Neural cell (in vitro differentiated cells): ENCODE results near the gene SNRNP35. TPM values are rescaled to one million over a fixed set of nuclear protein-coding genes. Genes with fewer than 3 reads are reported as not detected.

Source experiments
- H2AFZ ChIP-seq: fragments of 200-600, 300-800 bp; sonication (generic), shearing (Covaris generic); 2 replicates; pipeline ENCODE4 v1.6.0; 2014; ENCODE audit warnings: low read depth, mild to moderate bottlenecking, antibody characterized with exemption, low read length, moderate library complexity
- H3F3A ChIP-seq: fragments of 200-600 bp; shearing (Covaris generic); 2 replicates; pipeline ENCODE4 v1.6.1; 2016; ENCODE audit warnings: mild to moderate bottlenecking, moderate library complexity, mixed read lengths, antibody characterized with exemption, low read length; ENCODE audit not compliant: insufficient read depth, poor library complexity, severe bottlenecking
- H3K27ac ChIP-seq: fragments of 200-600, 300-800 bp; sonication (generic), shearing (Covaris generic); 2 replicates; pipeline ENCODE4 v1.5.1; 2014; ENCODE audit warnings: mild to moderate bottlenecking, low read length, moderate library complexity
- H3K27me3 ChIP-seq: fragments of 300-800, 200-600 bp; sonication (generic), shearing (Covaris generic); 2 replicates; pipeline ENCODE4 v1.6.0; 2014; ENCODE audit warnings: mild to moderate bottlenecking, low read depth, low read length, moderate library complexity; ENCODE audit not compliant: insufficient read depth
- H3K36me3 ChIP-seq: fragments of 300-800, 200-600 bp; sonication (generic), shearing (Covaris generic); 2 replicates; pipeline ENCODE4 v1.5.1; 2014; ENCODE audit warnings: mild to moderate bottlenecking, antibody characterized with exemption, low read length, moderate library complexity; ENCODE audit not compliant: insufficient read depth
- H3K4me2 ChIP-seq: fragments of 300-800, 200-600 bp; sonication (generic), shearing (Covaris generic); 2 replicates; pipeline ENCODE4 v1.6.0; 2014; ENCODE audit warnings: mild to moderate bottlenecking, low read length
- H3K4me3 ChIP-seq: fragments of 300-800, 200-600 bp; sonication (generic), shearing (Covaris generic); 2 replicates; pipeline ENCODE4 v1.5.1; 2014; ENCODE audit warnings: mild to moderate bottlenecking, low read length, moderate library complexity
- H3K79me2 ChIP-seq: fragments of 200-600 bp; shearing (Covaris generic); replicated peaks from 2 replicates; pipeline ENCODE4 v1.6.0; 2014; ENCODE audit warnings: mild to moderate bottlenecking, low read length, moderate library complexity; ENCODE audit not compliant: insufficient read depth
- H3K9ac ChIP-seq: fragments of 300-800, 200-600 bp; sonication (generic), shearing (Covaris generic); 2 replicates; pipeline ENCODE4 v1.6.1; 2016; ENCODE audit warnings: mild to moderate bottlenecking, low read length, mixed read lengths
- H3K9me2 ChIP-seq: fragments of 200-600 bp; shearing (Covaris generic); 2 replicates; pipeline ENCODE4 v1.6.1; 2016; ENCODE audit warnings: mild to moderate bottlenecking, low read length, mixed read lengths; ENCODE audit not compliant: insufficient read depth
- H3K9me3 ChIP-seq: fragments of 200-600, 300-800 bp; sonication (generic), shearing (Covaris generic); 2 replicates; pipeline ENCODE4 v1.6.1; 2016; ENCODE audit warnings: mild to moderate bottlenecking, mixed run types, low read length, moderate library complexity, mixed read lengths
- H4K20me1 ChIP-seq: fragments of 200-600 bp; shearing (Covaris generic); 2 replicates; pipeline ENCODE4 v1.6.1; 2016; ENCODE audit warnings: mild to moderate bottlenecking, mixed run types; ENCODE audit not compliant: insufficient read depth
- EZH2 ChIP-seq: fragments of 200-600, 300-800 bp; shearing (Covaris generic), sonication (generic); IDR thresholded peaks from 2 replicates; pipeline ENCODE4 v1.6.1; 2014; ENCODE audit warnings: antibody characterized with exemption, low read length, borderline replicate concordance, mild to moderate bottlenecking; ENCODE audit not compliant: insufficient read depth, poor library complexity, severe bottlenecking
- MXI1 ChIP-seq: fragments of 450-650 bp; conservative IDR thresholded peaks from 2 replicates; pipeline ENCODE4 v1.6.1; 2014; ENCODE audit warnings: antibody characterized with exemption, mild to moderate bottlenecking; ENCODE audit not compliant: poor library complexity, severe bottlenecking
- POLR2AphosphoS5 ChIP-seq: IDR thresholded peaks from 2 replicates; pipeline ENCODE4 v1.6.1; 2012
- RAD21 ChIP-seq: fragments of 450-650 bp; conservative IDR thresholded peaks from 2 replicates; pipeline ENCODE4 v1.6.1; 2014; ENCODE audit warnings: antibody characterized with exemption, mild to moderate bottlenecking, moderate library complexity
- REST ChIP-seq: IDR thresholded peaks from 2 replicates; pipeline ENCODE4 v1.6.1; 2012; ENCODE audit warnings: borderline replicate concordance
- polyA plus RNA-seq: library from polyadenylated mRNA; depleted of rRNA; stranded (reverse); fragments of >200 nt; gene quantifications from 2 replicates; pipeline ENCODE4 v1.2.3, GENCODE V29; 2014

The SNRNP35 gene
- polyA plus RNA-seq, 1 donor from 2014 or later: 22.7 TPM

GRCh38 chr12:123436017-123436964 lies 21.6 kb upstream of the SNRNP35 start, which contains the start of gene RILPL2:
TSS of gene RILPL2 (minus strand) at chr12:123436684. CDS start at chr12:123436420, 264 bp downstream.
- TF ChIP-seq MXI1 (peak; percentile 73), REST (no peak)
- Histone ChIP-seq H3K9ac (peak within 1 kb of the TSS; percentile 27), H3F3A (no peaks in the 10 kb centered on the region), H3K27me3 (peaks cover 10% of the 10 kb centered on the region), H3K27ac (no peak within 1 kb of the TSS), H2AFZ (peak within 1 kb of the TSS; percentile 74), H3K9me3 (no peaks in the 10 kb centered on the region), H4K20me1 (no peaks in the 10 kb centered on the region), H3K9me2 (no peaks in the 10 kb centered on the region), H3K36me3 (no peaks in the 10 kb centered on the region), H3K4me2 (peak within 1 kb of the TSS; percentile 50), H3K79me2 (no peaks in the 10 kb centered on the region), H3K4me3 (peak within 1 kb of the TSS; percentile 79)

- no peaks in the 10 kb centered on the region for H3K9me3 ChIP-seq
- no peaks in the 10 kb centered on the region for H4K20me1 ChIP-seq
Observed at GRCh38 chr12:123441523-123442164, 16.3 kb upstream of the SNRNP35 start.

GRCh38 chr12:123442774-123443173 lies 15.2 kb upstream of the SNRNP35 start:
- no peaks in the 10 kb centered on the region for H3F3A ChIP-seq
- no peaks in the 10 kb centered on the region for H4K20me1 ChIP-seq
- no peak overlapping the region for H3K27ac ChIP-seq
- no peaks in the 10 kb centered on the region for H3K36me3 ChIP-seq
- H3K9me2 ChIP-seq: no peaks in the 10 kb centered on the region
- no peaks in the 10 kb centered on the region for H3K9me3 ChIP-seq
- H3K79me2 ChIP-seq: no peaks in the 10 kb centered on the region
- no peak for TF ChIP-seq RAD21
- TF ChIP-seq REST: no peak
- no peak for TF ChIP-seq POLR2AphosphoS5
- no peak for TF ChIP-seq EZH2
- H3K9ac ChIP-seq: no peak overlapping the region
- no peaks in the 10 kb centered on the region for H3K27me3 ChIP-seq
- no peak overlapping the region for H3K4me3 ChIP-seq
- no peak overlapping the region for H3K4me2 ChIP-seq
- H2AFZ ChIP-seq: no peak overlapping the region

More at GRCh38 chr12:123441523-123442164, 16.3 kb upstream of the SNRNP35 start:
- H3K36me3 ChIP-seq: no peaks in the 10 kb centered on the region
- H3K4me2 ChIP-seq: no peak overlapping the region
- H3F3A ChIP-seq: no peaks in the 10 kb centered on the region
- peaks cover 3% of the 10 kb centered on the region for H3K27me3 ChIP-seq
- no peak overlapping the region for H3K4me3 ChIP-seq
- no peak for TF ChIP-seq POLR2AphosphoS5
- H3K79me2 ChIP-seq: no peaks in the 10 kb centered on the region
- H3K9ac ChIP-seq: no peak overlapping the region
- no peak overlapping the region for H3K27ac ChIP-seq
- H2AFZ ChIP-seq: no peak overlapping the region
- H3K9me2 ChIP-seq: no peaks in the 10 kb centered on the region
